ENCODE data around the gene TCF19.

The TCF19 gene

DNA sequence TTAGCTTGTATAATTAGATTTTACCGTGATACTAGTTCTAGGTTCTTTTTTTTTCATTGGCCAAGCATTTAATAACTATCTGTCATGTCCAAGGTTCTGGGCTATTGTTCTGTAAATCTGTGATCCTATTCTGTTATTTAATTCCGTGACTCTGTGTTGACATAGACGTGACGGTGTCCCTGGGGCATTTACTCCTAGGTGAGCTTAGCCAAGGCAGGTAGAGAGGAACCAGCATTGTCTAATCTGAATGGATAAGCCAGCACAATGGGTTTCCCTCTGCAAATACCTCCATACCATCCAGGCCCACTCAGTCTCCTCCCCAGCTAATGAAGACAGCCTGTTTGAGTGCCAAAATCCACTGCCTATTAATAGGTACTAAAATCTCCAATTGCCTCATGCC is 29.3 kb upstream of the TCF19 start:
- DNase-seq, result no peak

DNA sequence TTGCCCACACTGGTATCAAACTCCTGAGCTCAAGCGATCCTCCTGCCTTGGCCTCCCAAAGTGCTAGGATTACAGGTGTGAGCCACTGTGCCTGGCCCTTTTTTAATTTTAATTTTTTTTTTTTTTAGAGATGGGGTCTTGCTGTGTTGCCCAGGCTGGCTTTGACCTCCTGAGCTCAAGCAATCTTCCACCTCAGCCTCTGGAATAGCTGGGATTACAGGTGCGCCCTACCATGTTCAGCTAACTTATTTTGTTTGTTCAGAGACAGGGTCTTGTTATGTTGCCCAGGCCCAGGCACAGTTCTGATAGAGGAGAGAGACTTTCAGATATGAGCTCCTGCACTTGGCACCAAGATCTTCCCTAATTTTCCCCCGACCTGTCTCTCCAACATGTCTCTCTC is 27.6 kb upstream of the TCF19 start:
- no peak for DNase-seq

DNA sequence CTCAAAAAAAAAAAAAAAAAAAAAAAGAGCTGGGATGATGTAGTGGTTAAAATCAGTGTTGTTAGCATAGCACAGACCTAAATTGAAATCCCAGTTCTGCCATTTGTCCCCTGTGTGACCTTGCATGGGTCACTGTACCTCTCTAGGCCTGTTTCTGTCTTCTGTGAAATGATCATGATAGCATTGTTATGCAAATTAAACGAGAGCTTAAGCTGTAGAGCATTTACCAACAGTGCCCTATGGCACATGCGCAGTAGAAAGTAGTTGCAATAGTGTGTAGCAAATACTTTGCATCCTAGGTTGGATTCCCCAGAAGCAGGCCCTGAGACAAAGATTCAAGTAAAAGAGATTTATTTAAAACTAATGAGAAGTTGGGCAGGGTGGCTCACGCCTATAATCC is 26.8 kb upstream of the TCF19 start:
- no peak for DNase-seq

DNA sequence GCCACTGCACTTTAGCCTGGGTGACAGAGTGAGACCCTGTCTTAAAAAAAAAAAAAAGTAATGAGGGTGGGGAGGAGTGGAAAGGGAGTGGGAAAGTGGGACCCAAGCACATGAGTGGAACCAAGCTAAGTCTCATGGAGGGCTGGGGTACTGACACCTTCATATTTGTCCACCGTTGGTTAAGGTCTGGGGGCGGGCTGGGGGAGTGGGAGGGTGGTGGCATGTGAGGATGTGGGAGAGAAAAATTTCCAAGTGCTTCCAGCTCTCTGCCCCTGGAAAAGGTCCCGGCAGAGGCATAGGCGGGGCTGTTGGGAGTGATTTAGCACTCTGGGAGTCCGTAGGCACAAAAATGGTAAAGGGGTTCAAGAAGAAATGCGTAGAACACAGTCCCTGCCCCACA is 25.6 kb upstream of the TCF19 start:
- no peak for DNase-seq

DNA sequence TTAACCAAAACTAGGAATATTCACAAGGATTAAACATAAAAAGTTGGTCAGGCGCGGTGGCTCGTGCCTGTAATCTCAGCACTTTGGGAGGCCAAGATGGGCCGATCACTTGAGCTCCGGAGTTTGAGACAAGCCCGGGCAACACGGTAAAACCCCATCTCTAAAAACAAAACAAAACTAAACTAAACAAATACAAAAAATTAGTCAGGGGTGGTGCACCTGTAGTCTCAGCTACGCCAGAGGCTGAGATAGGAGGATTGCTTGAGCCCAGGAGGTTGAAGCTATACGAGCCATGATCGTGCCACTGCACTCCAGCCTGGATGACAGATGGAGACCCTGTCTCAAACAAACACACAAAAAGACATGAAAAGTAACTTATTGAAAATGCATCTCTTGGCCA is 22.7 kb upstream of the TCF19 start:
- no peak for DNase-seq

DNA sequence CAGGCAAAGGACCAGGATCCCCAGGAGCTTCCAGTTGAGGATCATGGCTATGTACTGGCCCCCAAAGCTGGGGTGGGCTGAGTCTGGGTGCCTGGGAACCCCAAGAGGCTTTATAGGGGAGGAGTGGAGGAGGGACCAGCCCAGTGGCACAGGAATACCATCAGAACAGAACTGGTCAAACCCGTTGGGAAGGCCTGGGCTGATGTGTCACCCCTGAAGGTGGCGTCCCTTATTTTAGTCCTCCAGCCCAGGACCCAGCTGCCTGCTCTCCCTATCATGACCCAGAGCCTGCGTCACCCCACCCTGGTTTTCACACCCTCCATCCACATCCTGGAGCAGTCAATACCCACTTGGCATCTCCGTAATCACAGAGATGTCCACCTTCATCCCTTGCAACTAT is 19.4 kb upstream of the TCF19 start, which contains the start of gene PSORS1C2:
TSS of gene PSORS1C2 (minus strand) at position 85 of the 400 bp plus-strand sequence. CDS start at position 45, 40 bp downstream.
- no peak for DNase-seq

DNA sequence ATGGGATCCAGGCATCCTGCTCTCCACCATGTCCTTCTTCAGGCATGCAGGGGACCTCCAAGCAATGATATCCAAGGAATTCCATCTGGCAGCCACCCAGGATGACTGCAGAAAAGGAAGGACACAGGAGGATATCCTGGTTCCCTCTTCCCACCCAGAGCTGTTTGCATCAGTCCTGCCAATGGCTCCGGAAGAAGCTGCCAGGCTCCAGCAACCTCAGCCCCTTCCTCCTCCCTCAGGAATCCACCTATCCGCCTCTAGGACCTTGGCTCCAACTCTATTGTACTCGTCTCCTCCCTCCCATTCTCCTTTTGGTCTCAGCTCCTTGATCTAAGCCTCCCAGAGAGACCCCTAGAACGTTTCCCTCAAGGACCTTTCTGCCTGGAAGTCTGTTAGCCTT is 18.8 kb upstream of the TCF19 start:
- no peak for DNase-seq

DNA sequence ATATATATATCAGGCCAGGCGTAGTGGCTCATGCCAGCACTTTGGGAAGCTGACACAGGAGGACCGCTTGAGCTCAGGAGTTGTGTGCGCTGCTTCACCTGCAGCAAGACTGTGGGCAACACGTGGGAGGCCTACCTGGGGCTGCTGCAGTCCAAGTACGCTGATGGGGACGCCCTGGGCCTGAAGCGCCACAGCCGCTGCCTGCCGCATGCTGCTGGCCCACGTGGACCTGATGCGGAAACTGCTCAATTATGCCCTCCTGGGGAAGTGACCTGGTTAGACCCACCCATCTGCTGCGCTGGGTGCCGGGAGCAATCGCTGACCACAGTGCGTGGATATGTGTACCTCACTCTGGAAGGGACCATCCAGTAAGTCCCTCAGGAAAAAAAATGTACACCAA is 17.7 kb upstream of the TCF19 start:
- no peak for DNase-seq

DNA sequence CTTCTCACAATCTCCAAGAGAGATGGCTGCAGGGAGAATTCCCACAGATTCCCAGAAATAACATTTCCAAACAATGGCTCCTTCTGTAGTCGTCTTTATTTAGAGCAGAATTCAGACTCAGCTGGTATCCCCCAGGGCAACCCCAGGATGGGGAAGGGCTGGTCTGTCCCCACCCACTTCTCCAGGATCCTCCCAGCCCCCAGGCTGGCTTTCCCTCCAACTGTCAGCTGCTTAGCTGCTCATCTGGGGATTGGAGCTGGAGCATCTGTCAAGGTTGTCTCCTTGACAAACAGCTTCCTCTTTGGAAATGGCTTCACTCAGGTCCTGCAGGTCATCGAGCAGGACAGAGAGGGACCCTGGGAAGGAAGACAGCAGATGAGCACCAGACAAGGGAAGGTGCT is 16.0 kb upstream of the TCF19 start:
- DNase-seq, result no peak

DNA sequence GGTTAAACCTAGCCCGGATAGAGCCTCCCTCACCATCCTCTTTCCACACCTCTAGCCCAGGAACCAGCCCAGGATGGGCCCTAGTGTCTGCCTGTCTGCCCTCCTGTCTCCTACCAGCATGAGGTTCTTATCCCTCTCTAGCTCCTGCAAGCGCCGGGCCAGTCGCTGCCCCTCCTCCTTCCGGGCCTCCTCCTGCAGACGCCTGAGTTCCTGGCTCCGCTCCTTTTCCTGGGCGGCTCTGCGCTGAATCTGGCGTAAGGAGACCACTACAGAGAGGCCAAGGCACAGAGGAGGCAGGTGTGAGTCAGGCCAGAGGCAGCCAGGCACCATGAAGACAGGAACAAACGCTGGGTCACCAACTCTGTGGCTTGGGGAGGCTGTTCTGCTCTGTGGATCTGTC is 15.2 kb upstream of the TCF19 start:
- no peak for DNase-seq

DNA sequence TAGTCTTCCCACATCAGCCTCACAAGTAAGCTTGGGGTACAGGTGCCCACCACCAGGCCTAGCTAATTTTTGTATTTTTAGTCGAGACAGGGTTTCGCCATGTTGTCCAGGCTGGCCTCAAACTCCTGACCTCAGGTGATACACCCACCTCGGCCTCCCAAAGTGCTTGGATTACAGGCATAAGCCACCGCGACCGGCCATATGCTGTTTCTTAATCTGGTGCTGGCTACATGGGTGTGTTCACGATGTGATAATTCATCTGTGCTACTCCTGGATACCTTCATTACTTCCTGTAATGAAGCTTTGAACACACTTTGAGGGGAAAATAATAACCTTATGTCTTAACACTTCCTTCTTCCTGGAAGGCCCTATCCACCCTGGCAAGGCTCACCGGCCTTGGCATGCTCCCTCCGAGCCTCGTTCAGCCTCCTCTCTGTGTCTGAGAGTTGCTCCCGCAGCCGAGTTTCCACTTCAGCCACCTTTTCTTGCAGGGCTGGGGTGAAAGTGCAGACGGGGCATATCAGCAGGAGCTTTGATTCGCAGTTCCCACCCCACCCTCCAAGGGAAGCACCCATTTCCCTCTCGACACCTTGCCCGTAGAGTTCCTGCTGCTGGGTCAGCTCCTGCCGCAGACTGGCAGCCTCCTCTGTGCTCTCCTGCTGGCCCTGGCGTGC is 14.0 kb upstream of the TCF19 start:
- DNase-seq, result no peak

DNA sequence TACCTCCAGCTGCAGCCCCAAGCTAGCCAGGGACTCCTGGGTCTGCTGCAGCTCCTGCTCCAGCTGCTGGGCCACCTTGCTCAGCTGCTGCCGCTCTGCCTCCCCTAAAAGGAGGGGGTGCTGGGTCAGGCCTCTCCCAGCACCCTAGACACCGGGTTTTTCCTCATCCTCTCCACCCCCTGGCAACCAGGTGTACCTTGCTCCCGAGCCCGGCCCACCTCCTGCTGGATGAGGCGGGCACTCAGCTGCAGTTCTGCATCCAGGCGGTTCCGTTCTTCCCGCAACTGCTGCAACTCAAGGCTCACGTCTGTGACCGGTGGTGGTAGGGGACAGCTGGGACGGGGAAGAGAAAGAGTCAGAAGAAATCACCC is 13.4 kb upstream of the TCF19 start:
- no peak for DNase-seq

DNA sequence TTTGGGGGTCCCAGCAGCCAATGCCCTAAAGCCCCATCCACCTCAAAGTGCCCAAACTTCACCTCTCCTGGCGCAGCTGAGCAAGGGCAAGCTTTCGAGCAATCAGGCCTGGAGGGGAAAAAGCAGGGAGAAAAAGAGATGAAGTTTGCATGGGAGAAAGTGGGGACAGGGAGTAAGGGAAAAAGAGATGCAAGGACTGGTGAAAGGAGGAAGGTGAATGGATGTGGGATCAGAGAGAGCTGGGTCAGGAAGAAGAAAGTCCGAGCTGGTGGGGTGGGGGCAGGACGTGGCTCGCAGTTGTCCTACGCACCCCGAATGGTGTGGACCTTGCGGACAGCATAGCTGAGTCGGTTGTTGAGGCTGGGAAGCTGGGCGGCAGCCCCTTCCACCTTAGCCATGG is 13.0 kb upstream of the TCF19 start:
- no peak for DNase-seq

DNA sequence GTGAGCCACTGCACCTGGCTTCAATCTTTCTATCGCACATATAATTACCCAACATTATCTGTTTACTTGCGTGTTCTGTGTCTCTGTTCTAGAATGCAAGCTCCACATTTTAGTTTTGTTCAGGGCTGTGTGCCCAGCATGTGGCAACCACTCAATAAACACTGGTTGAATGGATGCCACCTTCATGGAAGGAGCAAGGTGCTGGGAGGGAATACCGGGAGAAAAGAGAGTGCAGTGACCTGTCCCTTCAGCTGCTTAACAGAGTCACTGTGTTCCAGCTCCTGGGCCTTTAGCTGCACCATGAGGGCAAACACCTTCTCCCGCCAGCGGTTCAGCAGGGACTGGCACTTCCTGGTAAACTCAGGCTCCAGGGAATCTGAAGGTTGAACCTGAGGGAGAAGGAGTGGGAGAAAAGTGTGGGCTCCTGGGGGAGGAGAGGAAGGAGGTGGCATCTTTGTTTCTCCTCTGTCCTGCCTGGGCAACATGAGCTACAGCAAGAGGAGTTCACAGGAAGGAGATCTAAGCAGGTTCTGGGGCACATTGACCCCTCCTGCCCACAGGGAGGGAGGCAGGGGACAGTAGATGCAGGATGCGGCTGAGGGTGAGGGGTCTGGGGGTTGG is 8.5 kb upstream of the TCF19 start:
- DNase-seq, result no peak

DNA sequence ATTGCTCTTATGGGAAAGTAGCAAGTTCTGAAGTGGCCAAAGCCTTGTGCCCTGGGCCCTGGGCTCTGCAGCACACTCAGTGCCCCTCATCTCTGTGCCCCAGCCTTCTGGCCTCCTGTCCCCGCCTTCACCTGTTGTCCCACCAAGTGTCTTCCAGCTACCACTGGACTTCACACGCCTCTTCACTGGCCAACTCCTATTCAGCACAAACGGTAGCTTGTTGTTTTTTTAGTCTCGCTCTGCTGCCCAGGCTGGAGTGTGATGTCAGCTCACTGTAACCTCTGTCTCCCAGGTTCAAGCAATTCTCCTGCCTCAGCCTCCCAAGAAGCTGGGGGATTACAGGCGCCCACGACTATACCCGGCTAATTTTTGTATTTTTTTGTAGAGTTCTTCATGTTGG is 5.6 kb upstream of the TCF19 start:
- DNase-seq, result no peak

DNA sequence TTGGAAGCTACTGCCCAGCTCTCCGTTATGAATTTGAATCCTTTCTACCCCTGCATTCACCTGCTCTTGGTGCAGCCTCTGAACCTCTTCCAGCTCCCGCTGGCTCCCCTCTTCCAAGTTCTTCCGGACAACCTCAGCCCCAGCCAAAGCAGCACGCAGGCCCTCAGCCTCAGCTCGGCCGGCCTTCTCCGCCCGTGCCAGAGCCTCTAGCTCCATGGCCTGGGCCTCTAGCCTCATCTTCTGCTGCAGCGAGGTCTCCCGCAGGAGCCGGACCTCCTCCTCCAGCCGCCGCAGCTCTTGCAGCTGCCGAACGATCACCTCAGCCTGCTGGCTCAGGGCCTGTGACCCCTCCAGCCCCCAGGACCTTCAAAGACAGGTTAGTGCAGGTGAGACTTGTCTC is 4.0 kb upstream of the TCF19 start:
- DNase-seq, result no peak

DNA sequence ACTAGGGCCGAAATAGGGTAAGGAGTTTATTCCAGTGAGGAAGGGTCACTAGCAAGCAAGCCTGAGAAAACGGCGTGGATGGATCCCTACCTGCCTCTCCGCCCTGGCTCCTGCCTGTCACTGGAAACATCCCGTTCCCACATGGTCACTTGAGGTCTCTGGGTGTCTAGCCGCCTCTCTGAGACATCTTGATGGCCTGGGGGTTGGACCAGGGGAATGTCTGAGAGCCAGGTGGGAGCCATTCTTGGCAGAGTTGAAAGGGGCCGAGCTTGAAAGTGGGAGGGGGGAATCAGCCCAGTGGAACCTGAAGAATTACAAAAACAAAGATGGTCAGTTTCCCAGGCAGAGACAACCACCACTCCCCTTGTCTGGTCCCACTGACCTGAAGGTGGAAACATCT is 1.7 kb upstream of the TCF19 start:
- DNase-seq, result no peak

DNA sequence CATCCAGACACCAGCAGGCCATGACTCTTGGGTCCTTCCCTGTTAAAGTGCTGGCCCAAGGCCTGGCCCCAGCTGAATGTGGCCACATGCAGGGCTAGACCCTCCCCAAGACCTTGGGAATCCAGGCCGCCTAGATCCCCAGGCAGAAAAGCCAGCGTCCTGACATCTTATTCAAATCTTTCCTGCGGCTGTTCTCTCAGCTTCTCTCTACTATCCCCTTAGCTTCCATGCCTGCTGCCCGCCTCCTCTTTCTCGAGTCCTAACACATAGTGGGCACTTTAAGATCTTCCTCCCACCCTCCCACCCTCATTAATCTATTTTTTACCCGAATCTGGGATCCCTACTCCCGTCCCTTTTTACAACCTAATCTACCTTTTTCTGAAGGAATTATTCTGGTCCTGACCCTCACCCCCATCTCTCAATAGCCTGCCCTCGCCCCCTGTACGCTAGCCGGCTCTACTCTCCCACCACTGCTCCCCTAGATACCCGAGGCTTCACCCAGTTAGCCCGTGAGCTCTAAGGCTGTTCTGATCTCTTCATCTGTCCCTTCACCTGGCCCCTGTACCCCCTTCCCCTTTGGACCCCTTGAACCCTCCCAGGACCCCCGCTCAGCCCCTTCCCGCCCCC is 763 bp upstream of the TCF19 start, which contains the start of gene CCHCR1:
TSS of gene CCHCR1 (minus strand) at position 290 of the 627 bp plus-strand sequence. CDS start at position 88, 202 bp downstream.
- DNase-seq, result no peak

DNA sequence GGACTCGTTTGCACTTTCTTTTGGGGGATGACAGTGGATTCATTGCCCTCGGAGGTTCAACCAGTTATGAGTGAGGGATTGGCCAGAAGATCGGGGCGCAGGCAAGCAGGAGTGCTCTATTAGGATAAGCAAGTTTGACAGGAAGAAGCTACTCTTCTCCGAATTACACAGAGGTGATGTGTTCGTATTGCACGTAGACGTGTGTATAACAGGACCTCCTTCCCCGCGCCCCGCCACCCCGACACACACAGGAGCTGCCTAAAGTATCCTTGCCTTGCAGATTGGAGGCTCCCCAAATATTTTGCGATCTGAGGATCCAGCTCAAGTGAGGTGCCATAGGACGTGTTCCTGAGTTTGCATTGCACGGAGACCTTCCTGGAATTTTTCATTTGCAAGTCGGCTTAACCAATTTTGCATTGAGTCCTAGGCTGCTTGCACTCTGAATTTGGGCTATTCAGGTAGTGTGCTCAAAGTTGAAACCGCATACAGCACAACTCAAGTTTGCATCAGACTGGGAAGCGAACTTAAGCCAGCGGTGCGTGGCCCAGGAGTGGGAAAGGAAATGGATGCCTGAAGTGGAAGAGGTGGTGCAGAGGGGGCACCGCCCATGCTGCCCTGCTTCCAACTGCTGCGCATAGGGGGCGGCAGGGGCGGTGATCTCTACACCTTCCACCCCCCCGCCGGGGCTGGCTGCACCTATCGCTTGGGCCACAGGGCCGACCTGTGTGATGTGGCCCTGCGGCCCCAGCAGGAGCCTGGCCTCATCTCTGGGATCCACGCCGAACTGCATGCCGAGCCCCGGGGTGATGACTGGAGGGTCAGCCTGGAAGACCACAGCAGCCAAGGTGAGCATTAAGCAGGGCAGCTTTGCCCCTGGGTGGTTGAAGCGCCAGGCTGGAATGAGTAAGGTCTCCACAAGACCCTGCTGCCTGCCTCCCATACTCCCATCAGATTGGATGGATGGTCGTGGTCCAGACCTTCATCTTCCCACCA is 770 bp downstream of the TCF19 start:
- peak; percentile 22 for DNase-seq

DNA sequence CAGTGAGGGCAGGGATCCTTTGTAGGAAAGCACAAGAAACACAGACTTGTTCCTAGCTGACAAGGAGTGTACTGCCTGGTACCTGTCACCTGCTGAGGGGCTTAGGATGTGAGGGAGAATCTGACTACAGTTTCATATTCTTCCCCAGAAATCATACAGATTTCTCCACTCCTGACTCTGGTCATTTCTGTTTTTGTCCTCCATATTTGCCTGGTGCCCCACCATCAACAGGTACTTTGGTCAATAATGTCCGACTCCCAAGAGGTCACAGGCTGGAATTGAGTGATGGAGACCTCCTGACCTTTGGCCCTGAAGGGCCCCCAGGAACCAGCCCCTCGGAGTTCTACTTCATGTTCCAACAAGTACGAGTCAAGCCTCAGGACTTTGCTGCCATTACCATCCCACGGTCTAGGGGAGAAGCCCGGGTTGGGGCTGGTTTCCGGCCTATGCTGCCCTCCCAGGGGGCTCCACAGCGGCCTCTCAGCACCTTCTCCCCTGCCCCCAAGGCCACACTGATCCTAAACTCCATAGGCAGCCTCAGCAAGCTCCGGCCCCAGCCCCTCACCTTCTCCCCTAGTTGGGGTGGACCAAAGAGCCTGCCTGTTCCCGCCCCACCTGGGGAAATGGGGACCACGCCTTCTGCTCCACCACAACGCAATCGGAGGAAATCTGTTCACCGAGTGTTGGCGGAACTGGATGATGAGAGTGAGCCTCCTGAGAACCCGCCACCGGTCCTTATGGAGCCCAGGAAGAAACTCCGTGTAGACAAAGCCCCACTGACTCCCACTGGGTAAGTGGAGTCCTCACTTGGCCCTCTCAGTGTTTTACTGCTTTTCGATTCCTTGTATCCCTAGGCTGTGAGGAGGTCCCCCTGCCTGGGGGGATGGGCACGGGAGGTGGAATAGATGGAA is 3.1 kb downstream of the TCF19 start:
- no peak for DNase-seq

DNA sequence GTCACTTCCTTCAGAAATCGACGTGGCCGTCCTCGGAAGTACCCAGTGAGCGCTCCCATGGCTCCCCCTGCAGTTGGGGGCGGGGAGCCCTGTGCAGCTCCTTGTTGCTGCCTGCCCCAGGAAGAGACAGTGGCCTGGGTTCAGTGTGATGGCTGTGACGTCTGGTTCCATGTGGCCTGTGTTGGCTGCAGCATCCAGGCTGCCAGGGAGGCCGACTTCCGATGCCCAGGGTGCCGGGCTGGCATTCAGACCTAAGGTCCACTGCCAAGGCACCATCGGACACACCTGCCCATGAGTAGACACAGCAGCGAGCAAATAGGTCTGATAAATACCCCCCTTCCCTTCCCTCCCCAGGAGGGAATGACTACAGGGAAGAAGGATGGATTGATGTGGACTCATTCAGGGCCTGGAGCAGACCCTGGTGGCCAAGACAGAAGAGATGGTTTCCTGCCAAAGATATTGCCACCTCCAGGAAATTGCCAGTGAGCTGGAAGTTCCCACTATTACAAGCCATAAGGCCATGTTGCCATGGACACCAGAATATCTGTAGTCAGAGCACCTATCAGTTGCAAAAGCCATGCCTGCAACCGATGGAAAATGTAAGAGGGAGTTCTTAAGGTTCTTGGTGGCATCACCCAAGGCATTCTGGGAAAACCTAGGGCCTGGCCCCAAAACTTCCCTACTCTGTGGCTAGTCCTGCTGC is 4.2 kb downstream of the TCF19 start:
- no peak for DNase-seq

All from stimulated activated CD4-positive, alpha-beta T cell treated with anti-CD3 and anti-CD28 coated beads, Interleukin-1b, Interleukin-23, amount 100 ng/mL, for 48 hours (primary cell).